VCaP (cell line): ENCODE results near the gene CASK.

Source experiments
- H3K27ac ChIP-seq: fragments of 450-650 bp; 2 replicates; pipeline ENCODE4 v1.5.1; 2017
- CTCF ChIP-seq: fragments of 450-650 bp; conservative IDR thresholded peaks from 2 replicates; pipeline ENCODE4 v1.5.1; 2017; ENCODE audit warnings: mild to moderate bottlenecking, moderate library complexity

Gene CASK

GRCh38 chrX:41692162-41692749, 231.1 kb downstream of the CASK start:
- no peak for TF ChIP-seq CTCF
- H3K27ac ChIP-seq, result no peak overlapping the region

- TF ChIP-seq CTCF, result no peak
- no peak overlapping the region for H3K27ac ChIP-seq
Measured at GRCh38 chrX:41689711-41690110, 233.6 kb downstream of the CASK start.

- no peak within 1 kb of the TSS for H3K27ac ChIP-seq
- no peak for TF ChIP-seq CTCF
Measured at GRCh38 chrX:41688835-41689234, 234.5 kb downstream of the CASK start, which contains the start of gene GPR34. GPR34 (plus strand) TSS chrX:41688973; CDS start chrX:41695634, 6,661 bp downstream.

GRCh38 chrX:41688156-41688555, 235.2 kb downstream of the CASK start:
- no peak for TF ChIP-seq CTCF
- no peak overlapping the region for H3K27ac ChIP-seq

- no peak for TF ChIP-seq CTCF
- no peak overlapping the region for H3K27ac ChIP-seq
Measured at GRCh38 chrX:41686788-41687187, 236.6 kb downstream of the CASK start.

- H3K27ac ChIP-seq, result no peak overlapping the region
- no peak for TF ChIP-seq CTCF
Measured at GRCh38 chrX:41684940-41685339, 238.4 kb downstream of the CASK start.

- H3K27ac ChIP-seq, result no peak overlapping the region
- no peak for TF ChIP-seq CTCF
Measured at GRCh38 chrX:41684138-41684537, 239.2 kb downstream of the CASK start.
